K562 treated with DMSO at 1 percent for 48 hours (cell line): ENCODE results near the gene HYAL2. TPM values are rescaled to one million over a fixed set of nuclear protein-coding genes. Genes with fewer than 3 reads are reported as not detected.

Experiments
- total RNA-seq: library from RNA; unstranded; fragments of 300-600 nt; gene quantifications from 2 replicates; pipeline ENCODE4 v1.2.3, GENCODE V29; 2022; ENCODE audit warnings: low replicate concordance; ENCODE audit errors: extremely low read depth

Gene HYAL2, protein sequence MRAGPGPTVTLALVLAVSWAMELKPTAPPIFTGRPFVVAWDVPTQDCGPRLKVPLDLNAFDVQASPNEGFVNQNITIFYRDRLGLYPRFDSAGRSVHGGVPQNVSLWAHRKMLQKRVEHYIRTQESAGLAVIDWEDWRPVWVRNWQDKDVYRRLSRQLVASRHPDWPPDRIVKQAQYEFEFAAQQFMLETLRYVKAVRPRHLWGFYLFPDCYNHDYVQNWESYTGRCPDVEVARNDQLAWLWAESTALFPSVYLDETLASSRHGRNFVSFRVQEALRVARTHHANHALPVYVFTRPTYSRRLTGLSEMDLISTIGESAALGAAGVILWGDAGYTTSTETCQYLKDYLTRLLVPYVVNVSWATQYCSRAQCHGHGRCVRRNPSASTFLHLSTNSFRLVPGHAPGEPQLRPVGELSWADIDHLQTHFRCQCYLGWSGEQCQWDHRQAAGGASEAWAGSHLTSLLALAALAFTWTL
- total RNA-seq, result not detected in 2 replicates

DNA sequence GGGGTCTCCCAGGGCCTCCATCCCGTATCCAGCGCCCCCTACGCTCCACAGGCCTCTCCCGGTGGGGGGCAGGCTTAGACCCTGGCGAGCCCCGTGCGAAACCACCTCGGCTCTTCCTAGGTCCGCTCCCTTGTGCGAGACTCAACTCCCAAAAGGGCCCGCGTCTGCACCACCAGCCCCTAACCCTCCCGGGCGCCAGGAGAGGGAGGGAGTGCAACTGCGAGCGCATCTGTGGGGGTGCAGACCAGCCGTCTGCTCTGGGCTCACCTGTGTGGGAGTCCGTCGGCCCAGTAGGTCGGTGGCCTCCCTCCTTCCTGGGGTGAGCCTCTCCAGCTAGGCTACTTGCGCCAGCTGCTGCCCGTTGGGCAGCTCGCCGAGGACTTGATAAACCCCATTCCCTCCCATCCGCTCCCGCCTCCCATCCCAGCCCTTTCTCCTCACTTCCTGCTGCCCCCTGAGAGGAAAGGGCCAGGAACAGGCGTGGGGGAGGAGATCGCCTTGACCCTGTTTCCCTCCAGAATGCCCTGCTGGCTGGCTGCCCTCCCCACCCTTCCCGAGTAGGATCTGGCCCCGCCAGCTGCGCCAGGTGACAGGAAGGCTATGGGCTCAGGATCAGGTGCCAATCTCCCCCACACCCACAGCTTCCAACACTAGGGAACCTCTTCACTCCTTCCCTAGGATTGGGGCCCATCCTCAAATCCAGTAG lies at the start of gene HYAL2:
HYAL2 (minus strand) TSS at position 360 of the 706 bp plus-strand sequence. CDS start 2,256 bp downstream, outside the sequence.

DNA sequence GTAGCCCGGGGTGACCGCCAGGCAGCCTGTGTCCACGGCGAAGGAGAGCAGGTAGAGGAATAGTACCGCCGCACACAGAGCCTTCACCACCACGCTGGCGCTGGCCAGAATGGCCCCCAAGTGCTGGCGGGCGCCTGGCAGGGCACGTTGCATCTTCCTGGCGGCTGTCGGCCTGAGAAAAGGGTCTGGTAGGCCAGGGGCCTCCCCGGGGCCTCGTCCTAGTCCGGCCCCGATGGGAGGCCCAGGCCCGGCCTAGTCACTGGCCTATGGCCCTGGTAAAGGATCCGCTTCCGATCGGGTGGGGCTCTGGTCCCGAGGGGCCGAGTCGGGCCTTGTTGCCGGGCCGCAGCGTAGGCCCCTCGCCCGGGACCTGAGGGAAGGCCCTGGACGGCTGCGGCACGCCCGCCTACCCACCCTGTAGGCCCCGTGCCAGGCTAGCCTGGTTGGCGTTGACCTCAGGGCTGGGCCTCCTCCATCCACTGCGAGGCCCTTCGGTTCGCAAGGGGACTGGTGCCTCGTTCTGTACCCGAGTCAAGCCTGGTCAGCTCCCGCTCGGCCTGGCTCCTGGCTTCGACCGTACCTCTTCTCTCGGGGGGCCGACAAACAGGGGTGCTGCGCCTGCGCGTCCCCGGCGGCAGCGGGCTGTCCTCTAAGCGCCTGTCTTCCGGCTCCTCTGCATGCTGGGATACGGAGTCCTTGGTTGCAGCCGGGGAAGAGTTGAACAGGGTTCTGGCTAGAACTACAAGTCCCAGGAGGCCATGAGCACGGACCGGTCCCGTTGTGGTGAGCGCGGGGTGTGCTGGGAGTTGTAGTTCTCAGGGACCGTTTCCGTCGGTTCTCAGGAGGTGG lies 36.6 kb upstream of the HYAL2 start, which contains the start of gene TMEM115:
TMEM115 (minus strand) TSS at position 611 of the 849 bp plus-strand sequence; CDS start at position 153, 458 bp downstream.

DNA sequence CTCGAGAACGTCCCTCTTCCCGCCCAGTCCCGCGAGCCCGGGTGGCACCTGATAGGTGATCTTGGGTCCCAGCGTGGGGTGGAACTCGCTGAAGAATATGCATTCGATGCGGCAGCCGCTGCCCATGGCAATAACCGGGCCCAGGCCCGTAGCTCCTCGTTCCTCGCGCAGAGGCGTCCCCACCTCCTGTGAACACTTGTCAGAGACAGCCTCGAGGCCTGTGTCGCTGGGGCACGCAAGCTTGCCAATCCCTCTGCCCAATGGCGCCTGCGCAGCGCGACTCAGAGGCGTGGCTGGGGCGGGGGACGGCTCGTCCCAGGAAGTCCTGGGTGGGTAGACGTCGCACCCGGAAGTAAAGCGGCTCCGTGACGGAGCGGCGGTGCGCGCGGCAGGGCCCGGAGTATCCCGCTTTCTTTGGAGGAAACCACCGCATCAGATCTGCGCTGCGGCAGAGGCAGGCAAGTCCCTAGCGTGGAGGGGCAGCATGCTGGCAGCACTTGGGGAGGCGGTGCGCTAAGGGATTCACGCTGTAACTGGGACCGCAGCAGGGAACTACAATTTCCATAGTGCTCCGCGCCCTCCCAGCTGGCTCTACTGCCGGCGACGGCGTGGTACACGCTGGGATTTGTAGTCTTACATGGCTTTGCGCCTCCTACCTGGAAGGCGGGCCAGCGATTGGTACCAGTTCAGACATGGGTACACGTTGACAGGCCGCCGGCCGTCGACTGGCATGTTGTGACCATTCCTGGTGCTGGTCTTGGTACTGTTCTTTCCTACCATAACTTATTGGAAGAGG lies 28.2 kb upstream of the HYAL2 start, which contains the start of the genes CYB561D2 and NPRL2:
CYB561D2 (plus strand) TSS at position 336 of the 796 bp plus-strand sequence. CDS start 572 bp downstream, outside the sequence.
NPRL2 (minus strand) TSS at position 249 of the 796 bp plus-strand sequence; CDS start at position 126, 123 bp downstream.

DNA sequence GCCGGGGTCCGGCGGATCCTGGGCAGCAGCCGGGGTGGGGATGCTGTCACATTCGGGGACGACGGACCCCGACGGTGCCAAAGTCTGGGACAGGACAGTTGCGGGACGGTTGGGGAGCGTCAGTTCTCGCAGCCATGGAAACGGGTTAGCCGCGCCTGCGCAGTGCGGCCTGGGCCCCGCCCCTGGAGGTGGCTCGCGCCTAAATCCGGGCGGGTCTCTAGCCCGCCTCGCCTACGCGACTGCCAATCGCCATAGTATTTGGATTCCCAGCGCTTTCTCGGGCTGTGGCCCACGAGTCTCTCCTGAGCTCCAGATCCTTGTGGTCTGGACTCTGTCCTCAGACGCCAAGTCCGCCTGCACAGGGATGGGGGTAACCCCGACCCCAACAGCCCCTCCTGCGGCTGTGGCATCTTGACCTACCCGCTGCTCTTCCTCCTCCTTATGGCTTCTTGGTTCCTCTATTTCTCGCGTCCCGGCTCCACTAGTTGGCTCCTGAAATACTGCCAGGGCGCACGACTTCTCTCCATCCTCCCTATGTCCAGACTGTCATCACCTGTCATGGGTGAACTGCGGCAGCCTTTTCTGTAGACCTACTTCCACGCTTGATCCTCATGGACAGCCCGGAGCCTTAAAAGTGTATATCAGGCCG lies 23.2 kb upstream of the HYAL2 start, which contains the start of gene ZMYND10:
ZMYND10 (minus strand) TSS at position 147 of the 649 bp plus-strand sequence. CDS start 153 bp downstream, outside the sequence.

DNA sequence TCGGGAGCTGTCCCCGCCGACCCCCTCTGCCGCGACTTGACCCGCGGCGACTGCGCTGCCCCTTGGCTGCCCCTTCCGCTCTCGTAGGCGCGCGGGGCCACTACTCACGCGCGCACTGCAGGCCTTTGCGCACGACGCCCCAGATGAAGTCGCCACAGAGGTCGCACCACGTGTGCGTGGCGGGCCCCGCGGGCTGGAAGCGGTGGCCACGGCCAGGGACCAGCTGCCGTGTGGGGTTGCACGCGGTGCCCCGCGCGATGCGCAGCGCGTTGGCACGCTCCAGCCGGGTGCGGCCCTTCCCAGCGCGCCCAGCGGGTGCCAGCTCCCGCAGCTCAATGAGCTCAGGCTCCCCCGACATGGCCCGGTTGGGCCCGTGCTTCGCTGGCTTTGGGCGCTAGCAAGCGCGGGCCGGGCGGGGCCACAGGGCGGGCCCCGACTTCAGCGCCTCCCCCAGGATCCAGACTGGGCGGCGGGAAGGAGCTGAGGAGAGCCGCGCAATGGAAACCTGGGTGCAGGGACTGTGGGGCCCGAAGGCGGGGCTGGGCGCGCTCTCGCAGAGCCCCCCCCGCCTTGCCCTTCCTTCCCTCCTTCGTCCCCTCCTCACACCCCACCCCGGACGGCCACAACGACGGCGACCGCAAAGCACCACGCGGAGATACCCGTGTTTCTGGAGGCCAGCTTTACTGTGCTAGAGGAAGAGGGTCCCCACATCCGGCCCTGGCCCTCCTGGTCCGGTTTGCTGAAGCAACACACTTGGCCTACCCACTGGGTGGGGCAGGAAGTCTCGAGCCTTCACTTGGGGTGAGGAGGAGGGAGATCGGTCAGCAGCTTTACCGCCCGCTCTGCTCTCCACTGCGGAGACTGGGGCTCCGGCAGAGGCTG lies 18.1 kb upstream of the HYAL2 start, which contains the start of gene RASSF1:
RASSF1 (minus strand) TSS at position 389 of the 882 bp plus-strand sequence; CDS start at position 358, 31 bp downstream.

DNA sequence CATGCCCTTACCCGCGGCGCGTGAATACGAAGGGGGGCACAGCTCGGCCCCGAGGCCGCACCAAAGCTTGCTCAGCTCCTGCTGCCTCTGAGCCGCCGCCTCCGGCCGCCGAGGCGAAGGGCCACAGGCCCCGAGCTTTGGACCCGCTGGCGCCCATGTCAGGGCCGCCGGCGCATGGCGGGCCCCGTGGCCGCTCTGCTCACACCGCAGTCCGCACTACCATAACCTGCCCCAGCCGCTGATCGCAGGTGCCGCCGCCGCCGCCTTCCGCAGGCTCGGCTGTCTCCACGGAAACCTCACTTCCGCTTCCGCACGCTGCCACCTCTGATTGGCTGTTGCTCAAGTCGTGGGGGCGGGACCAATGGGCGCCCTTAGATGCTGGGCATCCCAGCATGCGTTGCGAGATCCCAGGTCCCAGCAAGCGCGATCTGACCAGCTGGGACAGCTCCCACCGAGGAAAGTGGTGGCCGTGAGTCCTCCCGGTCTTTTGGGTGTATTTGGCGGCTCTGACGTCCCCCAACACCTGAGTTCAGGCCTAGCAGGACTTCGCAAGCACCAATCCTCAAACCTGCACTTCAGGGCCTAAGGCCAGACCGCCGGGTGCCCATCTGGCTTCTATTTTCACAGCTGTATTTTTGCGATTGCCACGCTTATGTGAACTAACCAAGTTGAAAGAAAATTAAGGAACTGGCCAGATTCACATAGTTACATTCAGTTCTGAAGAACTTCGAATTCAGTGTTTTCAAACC lies 5.6 kb upstream of the HYAL2 start, which contains the start of gene TUSC2:
TUSC2 (minus strand) TSS at position 281 of the 749 bp plus-strand sequence; CDS start at position 157, 124 bp downstream.

DNA sequence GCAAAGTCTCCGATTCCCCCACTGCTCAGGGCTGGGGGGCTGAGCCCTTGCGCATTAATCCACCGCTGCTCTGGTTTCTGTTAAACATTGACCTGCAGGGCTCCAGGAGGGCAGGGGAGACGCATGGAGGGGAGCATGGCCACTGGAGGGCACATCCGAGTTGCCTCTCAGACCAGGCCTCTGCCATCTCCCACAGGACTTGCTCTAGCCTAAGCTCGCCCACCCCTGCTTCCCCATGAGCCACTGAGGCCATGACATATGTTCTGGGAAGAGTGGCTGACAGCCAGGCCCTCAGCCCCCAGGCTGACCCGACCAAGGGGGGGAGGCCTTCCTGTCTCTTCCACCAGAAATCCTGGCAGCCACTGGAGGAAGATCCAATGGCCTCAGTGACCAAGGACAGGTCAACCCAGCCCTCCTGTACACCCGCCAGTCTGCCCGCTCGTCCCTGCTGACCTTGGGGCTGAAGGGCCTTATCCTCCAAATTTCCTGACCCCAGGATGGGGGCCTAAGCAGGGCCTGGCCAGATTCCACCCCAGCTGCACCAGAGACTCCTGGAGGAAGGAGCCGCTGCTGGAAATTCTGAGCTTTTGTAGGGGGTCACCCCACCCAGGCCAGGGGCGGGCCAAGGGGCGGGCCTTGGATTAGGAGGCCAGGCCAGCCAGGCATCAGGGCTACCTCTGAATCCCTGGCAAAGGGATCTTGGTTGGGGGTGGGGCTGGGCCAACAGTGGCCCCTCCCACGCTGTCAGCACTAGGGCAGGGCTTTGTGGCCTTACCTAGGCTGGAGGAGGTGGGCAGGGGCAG lies 19.3 kb downstream of the HYAL2 start, which contains the start of gene HYAL1:
HYAL1 (minus strand) TSS at position 562 of the 803 bp plus-strand sequence. CDS start 618 bp downstream, outside the sequence.

DNA sequence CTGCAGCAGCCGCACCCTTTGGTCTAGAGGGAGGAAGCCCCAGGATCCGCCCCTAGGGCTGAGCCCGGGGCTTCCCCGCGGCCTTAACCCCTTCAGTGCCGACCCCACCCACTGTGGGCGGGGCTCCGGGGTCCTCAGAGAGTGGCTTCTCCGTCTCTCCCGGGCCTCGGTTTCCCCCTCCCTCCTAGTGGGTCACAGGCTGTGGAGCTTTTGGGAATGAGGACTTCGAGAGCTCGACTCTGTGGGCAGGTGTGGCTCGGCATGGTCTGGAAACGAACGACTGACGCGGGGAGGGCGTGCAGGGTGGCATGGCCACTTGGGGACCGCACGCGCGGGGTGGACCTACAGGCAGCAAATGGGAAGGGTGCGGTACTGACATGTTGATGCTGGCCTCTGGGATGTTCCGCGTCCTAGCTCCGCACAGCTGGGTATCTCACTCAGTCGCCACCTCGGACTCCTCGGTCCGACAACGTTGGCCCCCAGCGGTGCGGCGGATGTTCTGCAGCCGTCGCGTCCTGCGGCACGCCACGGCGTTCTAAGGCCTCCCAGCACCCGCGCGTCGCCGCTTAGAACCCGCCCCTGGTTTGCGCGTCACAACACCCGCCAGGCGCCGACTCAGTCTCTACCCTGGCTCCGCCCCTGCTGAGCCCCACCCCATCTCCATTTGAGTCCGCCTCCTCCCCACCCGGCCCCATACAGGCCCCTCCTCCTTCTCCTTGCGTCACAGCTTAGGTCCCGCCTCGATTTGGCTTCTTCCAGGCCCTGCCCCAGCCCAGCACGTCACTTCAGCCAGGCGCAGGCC lies 23.5 kb downstream of the HYAL2 start, which contains the start of the genes HYAL3 and NAA80:
HYAL3 (minus strand) TSS at position 570 of the 802 bp plus-strand sequence. CDS start 3,803 bp downstream, outside the sequence.
NAA80 (minus strand) TSS at position 570 of the 802 bp plus-strand sequence. CDS start 1,942 bp downstream, outside the sequence.

DNA sequence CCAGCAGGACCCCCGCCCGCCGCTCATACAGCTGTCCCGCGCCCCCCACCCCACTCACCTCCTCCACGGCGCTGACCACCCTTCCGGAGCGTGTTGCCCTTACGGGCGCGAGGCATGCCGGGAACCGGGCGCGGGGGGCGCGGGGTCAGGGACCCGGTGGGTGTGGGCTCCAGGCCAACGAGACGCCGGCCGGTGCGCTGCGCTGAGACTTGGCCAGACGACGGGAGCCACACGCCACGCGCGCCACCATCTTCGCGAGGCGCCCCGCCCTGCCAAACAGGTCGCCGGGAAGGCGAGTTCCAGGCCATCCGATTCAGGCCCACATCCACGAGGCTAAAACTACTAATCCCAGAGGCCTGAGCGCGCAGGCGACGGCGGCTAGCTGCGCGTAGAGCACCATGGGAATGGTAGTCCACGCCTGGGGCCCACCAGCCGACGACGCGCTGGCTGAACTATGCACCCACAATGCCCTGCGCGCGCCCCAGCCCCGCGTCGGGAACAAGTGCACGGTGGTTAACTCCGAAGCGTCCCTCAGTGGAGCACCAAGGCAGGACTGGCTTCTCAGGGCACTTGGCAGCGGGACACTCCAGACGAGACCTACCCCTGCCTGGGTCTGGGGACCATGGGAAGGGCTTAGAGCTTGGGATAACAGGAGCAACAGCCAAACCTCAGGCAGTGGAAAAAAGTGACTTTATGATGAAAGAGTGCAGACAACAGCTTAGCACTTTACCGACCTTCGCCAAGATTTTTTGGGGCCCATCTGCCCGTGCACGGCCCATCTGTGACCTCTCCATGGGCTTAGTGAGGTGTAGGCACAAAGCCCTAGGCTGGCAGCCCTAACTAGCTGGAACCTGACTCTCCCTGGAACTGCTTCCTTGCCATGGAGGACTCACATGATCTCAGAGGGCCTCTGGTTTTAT lies 30.1 kb downstream of the HYAL2 start, which contains the start of gene IFRD2:
IFRD2 (minus strand) TSS at position 271 of the 920 bp plus-strand sequence; CDS start at position 116, 155 bp downstream.

DNA sequence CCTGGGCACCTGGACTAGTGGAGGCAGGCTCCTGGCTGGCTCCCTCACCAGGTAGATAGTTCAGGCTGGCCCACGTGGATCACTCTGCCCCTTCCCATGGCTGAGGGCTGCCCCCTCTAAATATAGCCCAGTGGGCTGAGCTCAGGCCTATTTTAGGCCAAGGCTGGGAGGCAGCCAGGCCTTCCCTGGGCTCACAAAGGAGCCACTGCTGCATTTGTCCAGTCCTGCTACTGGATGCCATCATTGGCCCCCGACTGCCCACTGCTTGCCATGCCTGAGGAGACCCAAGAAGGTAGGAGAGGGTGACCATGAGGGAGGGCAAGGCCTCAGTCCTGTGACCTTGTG lies 43.7 kb downstream of the HYAL2 start, which contains the start of gene LSMEM2:
LSMEM2 (plus strand) TSS at position 208 of the 345 bp plus-strand sequence; CDS start at position 235, 27 bp downstream.

DNA sequence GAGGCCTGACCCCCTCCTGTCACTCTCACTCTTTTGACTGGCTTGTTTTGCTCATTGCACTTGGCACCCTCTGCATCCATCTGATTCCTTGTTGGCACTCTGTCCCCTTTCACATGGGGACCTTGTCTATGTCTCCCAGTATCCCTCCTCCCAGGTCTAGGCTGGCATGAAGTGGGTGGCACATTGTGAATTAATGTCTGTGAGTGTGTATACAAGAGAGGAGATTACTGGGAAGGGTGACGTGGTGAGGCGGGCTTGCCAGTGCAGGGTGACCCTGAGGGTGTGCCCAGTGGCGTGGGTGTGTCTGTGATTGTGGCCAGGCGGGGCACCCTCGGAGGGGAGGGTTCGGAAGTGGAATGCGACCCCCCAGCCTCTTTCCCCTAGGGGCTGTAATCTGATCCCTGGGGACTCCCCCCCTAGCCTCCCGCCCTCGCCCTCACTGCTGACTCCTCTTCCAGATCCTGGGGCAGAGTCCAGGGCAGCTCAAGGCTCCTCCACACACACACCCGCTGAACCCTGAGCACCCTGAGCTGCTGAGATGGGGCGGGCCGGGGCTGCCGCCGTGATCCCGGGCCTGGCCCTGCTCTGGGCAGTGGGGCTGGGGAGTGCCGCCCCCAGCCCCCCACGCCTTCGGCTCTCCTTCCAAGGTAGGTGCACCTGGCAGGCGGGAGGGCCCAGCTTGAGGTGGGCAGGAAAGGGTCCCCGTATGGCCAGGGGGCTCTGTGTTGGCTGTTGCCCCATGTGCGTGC lies 53.7 kb downstream of the HYAL2 start, which contains the start of gene SEMA3B:
SEMA3B (plus strand) TSS at position 445 of the 749 bp plus-strand sequence; CDS start at position 539, 94 bp downstream.

